ENCODE data around the gene TUFT1.

The TUFT1 gene

DNA sequence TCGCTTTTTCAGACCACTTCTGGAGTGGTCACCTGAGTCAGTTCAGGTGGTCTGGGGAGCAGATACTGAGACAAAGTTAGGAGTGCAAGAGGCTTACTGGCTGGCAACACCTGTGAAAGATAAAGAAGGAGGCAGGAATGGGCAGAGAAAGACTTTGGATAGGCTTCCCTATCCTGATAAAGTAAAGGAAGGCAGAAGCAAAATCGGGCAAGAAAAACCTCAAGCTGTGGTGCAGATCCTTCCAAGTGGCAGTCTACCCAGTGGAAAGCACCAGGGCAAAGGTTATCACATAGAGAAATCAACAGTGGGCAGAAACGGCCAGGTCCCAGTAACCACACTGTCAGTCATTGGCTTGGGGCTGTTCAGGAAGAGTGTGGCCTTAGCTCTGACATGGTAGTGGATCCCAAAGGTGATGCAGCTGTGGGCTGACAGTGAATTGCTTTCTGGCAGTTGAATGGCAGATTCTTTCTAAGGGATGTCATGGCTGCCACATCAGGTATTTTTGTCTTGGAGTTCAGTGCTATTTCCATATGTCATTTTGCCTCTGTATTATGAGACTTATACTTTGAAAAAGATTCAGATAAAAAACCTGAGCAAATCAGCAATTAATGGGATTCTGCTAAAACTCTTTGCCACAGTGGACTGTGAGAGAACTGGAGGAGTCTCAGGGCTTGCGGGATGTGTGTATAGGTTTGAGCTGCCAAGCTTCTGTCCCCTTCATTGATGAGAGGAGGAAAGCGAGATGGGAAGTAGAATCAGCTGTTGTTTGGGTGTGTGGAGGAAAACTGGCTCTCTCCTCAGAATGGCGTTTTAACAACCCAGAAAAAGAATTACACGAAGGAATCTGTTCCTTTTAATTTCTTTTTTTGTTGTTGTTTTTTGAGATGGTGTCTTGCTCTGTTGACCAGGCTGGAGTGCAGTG is 37.0 kb upstream of the TUFT1 start:
- Histone ChIP-seq H3K9ac (ENCODE audit: low read depth, low read length) (no peak overlapping the region), H3K4me3 (ENCODE audit: low read length) (no peak overlapping the region), H3K27me3 (ENCODE audit: insufficient read depth, low read length) (no peaks in the 10 kb centered on the region), H3K27ac (ENCODE audit: low read depth, low read length) (no peak overlapping the region), H3K9me3 (ENCODE audit: insufficient read depth, low read depth, low read length) (no peaks in the 10 kb centered on the region), H3K36me3 (ENCODE audit: insufficient read depth, low read length) (no peaks in the 10 kb centered on the region), H3K4me1 (ENCODE audit: insufficient read depth, low read length) (no peaks in the 10 kb centered on the region)
- 81% methylated on average over 7 of the region's 7 CpGs for WGBS

DNA sequence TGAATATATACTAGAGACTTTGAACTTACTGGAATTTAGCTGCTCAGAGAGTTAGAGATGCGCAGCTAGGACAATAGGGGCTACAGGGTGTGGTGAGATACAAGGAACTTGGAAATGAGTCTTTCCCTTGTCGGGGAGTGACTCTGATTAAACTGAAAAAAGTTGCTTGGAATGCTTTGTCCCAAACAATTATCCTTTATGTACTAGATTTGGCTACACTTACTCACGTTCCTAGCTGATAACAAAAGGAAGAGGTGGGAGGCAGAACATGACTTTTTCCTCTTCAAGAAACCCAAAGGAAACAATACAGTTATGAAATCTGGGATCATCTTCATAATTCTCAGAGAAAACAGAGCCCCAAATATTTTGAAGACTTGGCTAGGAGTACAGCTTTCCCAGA is 35.9 kb upstream of the TUFT1 start:
- no peak overlapping the region for H3K9ac ChIP-seq (ENCODE audit: low read depth, low read length)
- no peak overlapping the region for H3K4me3 ChIP-seq (ENCODE audit: low read length)
- 64% methylated on average over 3 of the region's 3 CpGs for WGBS
- H3K27me3 ChIP-seq (ENCODE audit: insufficient read depth, low read length): no peaks in the 10 kb centered on the region
- H3K36me3 ChIP-seq (ENCODE audit: insufficient read depth, low read length): no peaks in the 10 kb centered on the region
- no peak overlapping the region for H3K27ac ChIP-seq (ENCODE audit: low read depth, low read length)
- no peaks in the 10 kb centered on the region for H3K9me3 ChIP-seq (ENCODE audit: insufficient read depth, low read depth, low read length)
- no peaks in the 10 kb centered on the region for H3K4me1 ChIP-seq (ENCODE audit: insufficient read depth, low read length)

DNA sequence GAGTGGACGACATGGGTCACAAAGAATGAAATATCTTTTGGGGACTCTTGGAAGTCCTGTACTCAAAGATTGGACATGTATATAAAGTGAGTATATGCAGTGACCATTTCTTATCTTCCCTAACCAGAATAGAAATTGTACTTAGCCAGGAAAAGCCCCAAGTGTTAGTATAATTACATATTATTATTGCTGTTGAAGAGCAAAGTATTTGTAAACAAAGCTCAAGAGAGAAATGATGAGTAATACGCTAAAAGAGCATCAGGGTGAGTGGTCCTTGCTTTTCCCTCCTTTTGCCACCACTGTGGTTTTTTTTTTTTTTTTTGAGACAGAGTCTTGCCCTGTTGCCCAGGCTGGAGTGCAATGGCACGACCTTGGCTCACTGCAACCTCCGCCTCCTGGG is 35.4 kb upstream of the TUFT1 start:
- H3K27me3 ChIP-seq (ENCODE audit: insufficient read depth, low read length): no peaks in the 10 kb centered on the region
- 94% methylated on average over 4 of the region's 4 CpGs for WGBS
- H3K27ac ChIP-seq (ENCODE audit: low read depth, low read length): no peak overlapping the region
- no peaks in the 10 kb centered on the region for H3K4me1 ChIP-seq (ENCODE audit: insufficient read depth, low read length)
- no peak overlapping the region for H3K4me3 ChIP-seq (ENCODE audit: low read length)
- H3K9me3 ChIP-seq (ENCODE audit: insufficient read depth, low read depth, low read length): no peaks in the 10 kb centered on the region
- no peak overlapping the region for H3K9ac ChIP-seq (ENCODE audit: low read depth, low read length)
- H3K36me3 ChIP-seq (ENCODE audit: insufficient read depth, low read length): no peaks in the 10 kb centered on the region

DNA sequence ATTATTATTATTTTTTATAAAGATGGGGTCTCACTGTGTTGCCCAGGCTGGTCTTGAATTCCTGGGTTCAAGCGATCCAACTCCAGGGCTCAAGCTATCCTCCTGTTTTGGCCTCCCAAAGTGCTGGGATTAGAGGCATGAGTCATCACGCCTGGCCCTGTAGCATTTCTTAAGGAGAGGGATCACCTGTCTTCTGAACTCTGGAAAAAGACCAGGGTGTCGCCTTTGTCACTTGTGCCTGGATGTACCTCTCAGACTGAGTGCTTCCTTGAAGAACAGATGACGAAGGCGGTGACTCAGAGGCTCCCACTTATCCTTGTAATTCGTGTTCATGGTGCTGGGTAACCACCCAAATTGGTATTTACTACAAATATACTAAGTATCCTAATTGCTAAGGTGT is 31.3 kb upstream of the TUFT1 start:
- peaks cover 28% of the 10 kb centered on the region for H3K4me1 ChIP-seq (ENCODE audit: insufficient read depth, low read length)
- 0 out of 2 replicates have a peak, but pooled peaks cover 2% of the 10 kb centered on the region for H3K27me3 ChIP-seq (ENCODE audit: insufficient read depth, low read length)
- WGBS: 82% methylated on average over 6 of the region's 6 CpGs
- H3K27ac ChIP-seq (ENCODE audit: low read depth, low read length): no peak overlapping the region
- no peaks in the 10 kb centered on the region for H3K9me3 ChIP-seq (ENCODE audit: insufficient read depth, low read depth, low read length)
- no peak overlapping the region for H3K9ac ChIP-seq (ENCODE audit: low read depth, low read length)
- no peak overlapping the region for H3K4me3 ChIP-seq (ENCODE audit: low read length)
- H3K36me3 ChIP-seq (ENCODE audit: insufficient read depth, low read length): no peaks in the 10 kb centered on the region

DNA sequence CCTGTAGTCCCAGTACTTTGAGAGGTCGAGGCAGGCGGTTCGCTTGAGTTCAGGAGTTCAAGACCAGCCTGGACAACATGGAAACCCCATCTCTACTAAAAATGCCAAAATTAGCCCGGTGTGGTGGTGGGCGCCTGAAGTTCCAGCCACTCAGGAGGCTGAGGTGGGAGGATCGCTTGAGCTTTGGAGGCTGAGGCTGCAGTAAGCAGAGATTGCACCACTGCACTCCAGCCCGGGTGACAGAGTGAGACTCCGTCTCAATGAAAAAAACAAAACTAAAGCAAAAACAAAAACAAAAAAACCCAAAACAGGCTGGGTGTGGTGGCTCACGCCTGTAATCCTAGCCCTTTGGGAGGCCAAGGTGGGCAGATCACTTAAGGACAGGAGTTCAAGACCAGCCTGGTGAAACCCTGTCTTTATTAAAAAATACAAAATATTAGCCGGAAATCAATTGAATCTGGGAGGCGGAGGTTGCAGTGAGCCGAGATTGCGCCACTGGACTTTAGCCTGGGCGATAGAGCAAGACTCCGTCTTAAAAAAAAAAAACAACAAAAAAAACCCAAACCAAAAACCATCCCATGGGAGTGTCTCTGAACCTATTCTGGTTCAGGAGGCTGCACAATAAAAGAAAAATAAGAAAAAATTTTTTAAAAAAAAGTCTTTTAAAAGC is 30.6 kb upstream of the TUFT1 start:
- Histone ChIP-seq H3K27ac (ENCODE audit: low read depth, low read length) (peak overlapping the region; percentile 92; the same call in 1 of the 2 replicates), H3K4me1 (ENCODE audit: insufficient read depth, low read length) (peaks cover 34% of the 10 kb centered on the region), H3K27me3 (ENCODE audit: insufficient read depth, low read length) (0 out of 2 replicates have a peak, but pooled peaks cover 2% of the 10 kb centered on the region), H3K9me3 (ENCODE audit: insufficient read depth, low read depth, low read length) (no peaks in the 10 kb centered on the region), H3K4me3 (ENCODE audit: low read length) (no peak overlapping the region), H3K36me3 (ENCODE audit: insufficient read depth, low read length) (no peaks in the 10 kb centered on the region), H3K9ac (ENCODE audit: low read depth, low read length) (no peak overlapping the region)
- WGBS: 96% methylated on average over 15 of the region's 15 CpGs

DNA sequence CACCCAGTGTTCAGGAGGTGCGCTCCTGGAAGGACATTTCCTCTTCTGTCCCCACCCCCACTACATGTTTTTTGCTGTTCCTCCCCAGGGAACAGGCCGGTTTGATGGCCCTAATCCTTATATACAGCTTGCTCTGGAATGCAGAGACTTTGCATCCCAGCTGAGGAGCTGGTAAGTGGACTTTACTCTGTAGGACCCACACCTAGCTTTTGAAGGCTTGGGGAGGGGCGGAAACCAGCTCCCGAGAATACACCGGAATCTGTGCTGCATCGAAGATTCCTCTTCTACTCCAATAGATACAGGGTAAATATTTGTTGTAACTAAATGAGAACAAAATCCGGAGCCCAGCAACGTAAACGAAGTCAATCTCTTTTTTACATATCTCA is 30.1 kb upstream of the TUFT1 start:
- H3K4me3 ChIP-seq (ENCODE audit: low read length): peak overlapping the region; percentile 93
- WGBS: 18% methylated on average over 6 of the region's 9 CpGs
- H3K9ac ChIP-seq (ENCODE audit: low read depth, low read length): peak overlapping the region; percentile 90; the same call in 1 of the 2 replicates

DNA sequence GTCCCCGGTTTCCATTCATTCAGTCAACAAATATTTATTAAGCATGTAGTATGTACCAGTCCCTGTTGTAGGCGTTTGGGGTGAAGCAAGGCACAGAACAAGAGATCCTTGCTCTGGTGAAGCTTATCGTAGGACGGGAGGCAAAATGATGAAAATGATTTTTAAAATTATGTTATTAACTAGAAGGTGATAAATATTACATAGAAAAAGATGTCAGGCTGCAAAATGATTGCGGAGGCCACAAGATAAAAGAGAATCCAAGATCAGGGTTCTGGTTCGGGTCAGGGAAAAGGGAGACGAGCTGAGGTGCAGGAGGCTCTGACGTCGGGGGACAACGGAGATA is 29.5 kb upstream of the TUFT1 start:
- H3K9me3 ChIP-seq (ENCODE audit: insufficient read depth, low read depth, low read length): no peaks in the 10 kb centered on the region
- peak overlapping the region; percentile 92 for H3K27ac ChIP-seq (ENCODE audit: low read depth, low read length)
- WGBS: 12% methylated on average over 9 of the region's 10 CpGs
- H3K4me3 ChIP-seq (ENCODE audit: low read length): peak overlapping the region; percentile 93
- peak overlapping the region; percentile 90 for H3K9ac ChIP-seq (ENCODE audit: low read depth, low read length)
- peaks cover 35% of the 10 kb centered on the region for H3K4me1 ChIP-seq (ENCODE audit: insufficient read depth, low read length)
- 0 out of 2 replicates have a peak, but pooled peaks cover 2% of the 10 kb centered on the region for H3K27me3 ChIP-seq (ENCODE audit: insufficient read depth, low read length)
- no peaks in the 10 kb centered on the region for H3K36me3 ChIP-seq (ENCODE audit: insufficient read depth, low read length)

More for the DNA sequence above, 30.1 kb upstream of the TUFT1 start:
- H3K27ac ChIP-seq (ENCODE audit: low read depth, low read length): peak overlapping the region; percentile 92; the same call in 1 of the 2 replicates
- peaks cover 34% of the 10 kb centered on the region for H3K4me1 ChIP-seq (ENCODE audit: insufficient read depth, low read length)
- no peaks in the 10 kb centered on the region for H3K36me3 ChIP-seq (ENCODE audit: insufficient read depth, low read length)
- no peaks in the 10 kb centered on the region for H3K9me3 ChIP-seq (ENCODE audit: insufficient read depth, low read depth, low read length)
- 0 out of 2 replicates have a peak, but pooled peaks cover 2% of the 10 kb centered on the region for H3K27me3 ChIP-seq (ENCODE audit: insufficient read depth, low read length)

DNA sequence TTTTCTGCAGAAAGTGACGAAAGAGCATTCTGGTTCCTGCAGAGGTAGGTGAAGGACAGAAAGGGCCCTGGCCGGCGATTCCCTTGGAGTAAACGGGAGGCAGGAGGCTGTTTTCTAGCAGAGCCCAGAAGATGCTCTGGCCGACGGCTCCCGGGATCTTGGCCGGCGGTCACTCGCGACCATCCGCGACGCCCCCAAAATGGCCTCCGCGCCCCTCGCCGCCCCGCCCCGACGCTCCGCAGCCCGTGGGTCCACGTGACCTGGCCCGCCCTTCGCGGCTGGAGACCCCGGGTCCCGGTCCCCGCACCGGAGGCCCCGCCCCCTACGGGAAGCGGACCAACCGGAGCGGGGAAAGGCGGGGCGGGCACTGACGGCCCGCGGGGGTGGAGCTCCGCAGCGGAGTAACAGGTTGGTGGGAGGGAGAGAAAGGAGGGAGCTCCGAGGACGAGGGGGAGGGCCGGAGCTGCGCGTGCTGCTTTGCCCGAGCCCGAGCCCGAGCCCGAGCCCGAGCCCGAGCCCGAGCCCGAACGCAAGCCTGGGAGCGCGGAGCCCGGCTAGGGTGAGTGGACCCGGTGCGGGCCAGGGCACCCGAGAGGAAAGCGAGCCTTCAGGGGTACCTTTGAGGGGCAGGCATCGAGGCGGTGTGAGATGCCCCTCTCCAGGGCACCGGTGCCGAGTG is 29.0 kb upstream of the TUFT1 start, which contains the start of gene CGN:
CGN (plus strand) TSS at position 431 of the 679 bp plus-strand sequence. CDS start 7,133 bp downstream, outside the sequence.
- Histone ChIP-seq H3K9ac (ENCODE audit: low read depth, low read length) (peak within 1 kb of the TSS; percentile 90), H3K4me3 (ENCODE audit: low read length) (peak within 1 kb of the TSS; percentile 93), H3K27me3 (ENCODE audit: insufficient read depth, low read length) (0 out of 2 replicates have a peak, but pooled peaks cover 2% of the 10 kb centered on the region), H3K27ac (ENCODE audit: low read depth, low read length) (peak within 1 kb of the TSS; percentile 92), H3K4me1 (ENCODE audit: insufficient read depth, low read length) (peaks cover 40% of the 10 kb centered on the region), H3K36me3 (ENCODE audit: insufficient read depth, low read length) (no peaks in the 10 kb centered on the region), H3K9me3 (ENCODE audit: insufficient read depth, low read depth, low read length) (no peaks in the 10 kb centered on the region)
- under 1% methylated on average over 68 of the region's 68 CpGs for WGBS

DNA sequence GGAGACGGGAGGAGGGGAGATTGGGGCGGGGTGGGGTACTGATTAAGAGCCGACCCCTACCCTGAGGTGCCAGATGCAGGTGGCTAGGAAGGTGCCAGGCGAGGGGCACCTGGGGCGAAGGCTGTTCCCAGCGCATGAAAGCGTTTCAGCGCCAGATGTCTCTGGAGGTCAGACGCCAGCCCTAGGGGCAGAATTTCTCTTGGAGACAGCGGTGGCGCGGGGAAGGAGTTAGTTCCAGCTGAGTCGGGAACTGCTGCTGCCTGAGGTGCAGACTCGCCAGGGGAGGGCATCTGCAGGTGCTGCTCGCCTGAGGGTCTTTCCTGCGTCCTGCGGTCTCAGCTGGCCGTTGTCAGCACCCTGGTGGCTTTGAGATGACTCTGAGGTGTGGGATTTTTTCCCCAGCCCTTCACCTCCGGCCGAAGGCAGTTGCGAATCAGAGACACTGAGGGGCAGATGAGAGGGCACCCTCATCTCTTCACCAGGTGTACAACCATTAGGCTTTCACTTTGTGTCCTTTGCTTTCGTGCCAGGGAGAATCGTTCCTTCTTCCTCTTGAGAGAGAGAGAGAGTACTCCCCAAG is 28.4 kb upstream of the TUFT1 start:
- Histone ChIP-seq H3K4me3 (ENCODE audit: low read length) (peak overlapping the region; percentile 93), H3K36me3 (ENCODE audit: insufficient read depth, low read length) (no peaks in the 10 kb centered on the region), H3K9me3 (ENCODE audit: insufficient read depth, low read depth, low read length) (no peaks in the 10 kb centered on the region), H3K27ac (ENCODE audit: low read depth, low read length) (peak overlapping the region; percentile 84; the same call in 1 of the 2 replicates), H3K9ac (ENCODE audit: low read depth, low read length) (peak overlapping the region; percentile 62), H3K4me1 (ENCODE audit: insufficient read depth, low read length) (peaks cover 41% of the 10 kb centered on the region), H3K27me3 (ENCODE audit: insufficient read depth, low read length) (0 out of 2 replicates have a peak, but pooled peaks cover 2% of the 10 kb centered on the region)
- 1% methylated on average over 23 of the region's 23 CpGs for WGBS

DNA sequence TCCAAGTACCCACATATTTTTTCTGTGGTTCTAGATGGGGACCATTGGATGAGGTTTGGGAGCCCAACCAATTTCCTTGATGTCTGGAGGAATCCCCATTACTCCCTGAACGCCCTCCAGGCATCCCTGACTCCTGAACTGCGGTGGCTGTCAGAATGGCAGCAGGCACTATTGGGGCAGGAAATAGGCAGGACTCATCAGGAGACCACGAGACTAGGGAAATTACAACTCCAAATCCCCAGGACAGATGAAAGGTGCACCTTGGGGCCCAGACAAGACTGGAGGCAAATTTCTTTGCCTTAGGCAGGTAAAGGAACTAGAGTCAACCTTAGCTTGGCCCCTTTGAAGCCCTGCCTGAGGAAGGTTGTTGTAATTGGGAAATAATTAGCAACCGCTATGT is 27.8 kb upstream of the TUFT1 start:
- 39% methylated on average over 4 of the region's 4 CpGs for WGBS
- Histone ChIP-seq H3K36me3 (ENCODE audit: insufficient read depth, low read length) (no peaks in the 10 kb centered on the region), H3K9me3 (ENCODE audit: insufficient read depth, low read depth, low read length) (no peaks in the 10 kb centered on the region), H3K27me3 (ENCODE audit: insufficient read depth, low read length) (0 out of 2 replicates have a peak, but pooled peaks cover 2% of the 10 kb centered on the region), H3K4me3 (ENCODE audit: low read length) (peak overlapping the region; percentile 93), H3K27ac (ENCODE audit: low read depth, low read length) (no peak overlapping the region; the same call in 1 of the 2 replicates), H3K9ac (ENCODE audit: low read depth, low read length) (peak overlapping the region; percentile 62; the same call in 1 of the 2 replicates), H3K4me1 (ENCODE audit: insufficient read depth, low read length) (peaks cover 41% of the 10 kb centered on the region)

All from HUES64 (cell line).